ENCODE results near the gene TMEM225. TPM values are rescaled to one million over a fixed set of nuclear protein-coding genes. Genes with fewer than 3 reads are reported as not detected.

TMEM225 gene, protein sequence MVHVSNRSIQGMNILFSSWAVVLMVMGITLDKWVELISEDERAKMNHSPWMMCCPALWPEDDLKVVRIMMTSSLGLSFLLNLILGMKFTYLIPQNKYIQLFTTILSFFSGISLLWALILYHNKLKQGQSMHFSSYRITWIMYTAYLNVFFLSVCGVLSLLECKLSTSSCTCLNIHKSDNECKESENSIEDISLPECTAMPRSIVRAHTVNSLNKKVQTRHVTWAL
- total RNA-seq (not detected), polyA plus RNA-seq (not detected)

DNA sequence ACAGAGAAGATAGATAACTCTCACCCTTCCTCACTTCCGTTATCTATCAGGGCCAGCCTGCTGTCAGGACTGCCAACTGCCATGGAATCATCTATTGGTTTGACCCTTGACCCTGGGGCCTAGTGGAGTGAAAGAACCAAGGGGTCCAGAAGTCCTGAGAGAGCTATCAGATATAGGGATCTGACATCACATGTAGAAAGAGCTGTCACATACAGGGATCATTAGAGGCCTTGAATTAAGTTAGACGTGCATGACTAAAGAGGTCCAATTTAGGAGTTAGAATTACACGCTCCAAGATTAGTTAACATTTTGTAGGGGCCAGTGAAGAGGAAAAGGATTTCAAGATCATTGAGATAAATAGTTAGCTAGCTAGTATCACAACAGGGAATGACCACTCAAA, at the start of gene TMEM225:
Gene TMEM225 (minus strand): TSS at position 101 of the 400 bp plus-strand sequence. CDS start 245 bp downstream, outside the sequence.
- DNase-seq: no peak
- ChIA-PET POLR2A (ENCODE audit: partially characterized antibody) (no interaction called here), CTCF (ENCODE audit: partially characterized antibody) (no interaction called here)
- H3K4me1 Mint-ChIP-seq: no peaks in the 10 kb centered on the region
- H3K27me3 Mint-ChIP-seq: no peaks in the 10 kb centered on the region
- H3K4me3 Mint-ChIP-seq: no peak within 1 kb of the TSS
- no peaks in the 10 kb centered on the region for H3K36me3 Mint-ChIP-seq
- H3K9me3 ChIP-seq (ENCODE audit: control insufficient read depth in 1 of 2, low read length in 2 of 2): no peaks in the 10 kb centered on the region
- no peak within 1 kb of the TSS for H3K4me3 ChIP-seq (ENCODE audit: low read length in 2 of 2)
- intact Hi-C loops (cut with micrococcal nuclease): no loop called here
- no peak within 1 kb of the TSS for H3K27ac Mint-ChIP-seq
- H3K36me3 ChIP-seq (ENCODE audit: insufficient read depth, low read length): no peaks in the 10 kb centered on the region
- H3K27me3 ChIP-seq (ENCODE audit: insufficient read depth, low read length): no peaks in the 10 kb centered on the region
- no peaks in the 10 kb centered on the region for H3K4me1 ChIP-seq (ENCODE audit: insufficient read depth, low read length)
- H3K9me3 Mint-ChIP-seq: peaks cover 0 to 3% (median 0%) of the 10 kb centered on the region in 8 donors
- H3K27ac ChIP-seq (ENCODE audit: low read depth, low read length): no peak within 1 kb of the TSS

DNA sequence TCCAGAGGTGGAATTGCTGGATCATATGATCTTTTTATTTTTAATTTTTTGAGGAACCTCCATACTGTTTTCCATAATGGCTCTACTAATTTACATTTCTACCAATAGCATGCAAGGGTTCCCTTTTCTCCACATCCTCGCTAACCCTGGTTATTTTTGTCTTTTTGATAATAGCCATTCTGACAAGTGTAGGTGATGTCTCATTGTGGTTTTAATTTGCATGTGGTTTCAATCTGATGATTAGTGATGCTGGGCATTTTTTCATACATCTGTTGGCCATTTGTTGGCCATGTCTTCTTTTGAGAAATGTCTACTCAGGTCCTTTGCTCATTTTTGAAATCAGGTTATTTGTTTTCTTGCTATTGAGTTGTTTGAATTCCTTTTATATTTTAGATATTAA, 38.6 kb upstream of the TMEM225 start:
- Histone ChIP-seq H3K27ac (ENCODE audit: low read depth, low read length) (no peak overlapping the region), H3K27me3 (ENCODE audit: insufficient read depth, low read length) (no peaks in the 10 kb centered on the region), H3K9me3 (ENCODE audit: control insufficient read depth in 1 of 2, low read length in 2 of 2) (no peaks in the 10 kb centered on the region), H3K4me3 (ENCODE audit: low read length in 2 of 2) (no peak overlapping the region), H3K36me3 (ENCODE audit: insufficient read depth, low read length) (no peaks in the 10 kb centered on the region), H3K4me1 (ENCODE audit: insufficient read depth, low read length) (no peaks in the 10 kb centered on the region)
- peaks cover 0 to 1% of the 10 kb centered on the region in 2 donors for H3K27me3 Mint-ChIP-seq
- ChIA-PET CTCF (ENCODE audit: partially characterized antibody) (no interaction called here), POLR2A (ENCODE audit: partially characterized antibody) (no interaction called here)
- intact Hi-C loops (cut with micrococcal nuclease): no loop called here
- no peak for DNase-seq
- no peaks in the 10 kb centered on the region for H3K4me1 Mint-ChIP-seq
- no peak overlapping the region for H3K4me3 Mint-ChIP-seq
- H3K9me3 Mint-ChIP-seq: no peaks in the 10 kb centered on the region
- no peaks in the 10 kb centered on the region for H3K36me3 Mint-ChIP-seq
- no peak overlapping the region for H3K27ac Mint-ChIP-seq

DNA sequence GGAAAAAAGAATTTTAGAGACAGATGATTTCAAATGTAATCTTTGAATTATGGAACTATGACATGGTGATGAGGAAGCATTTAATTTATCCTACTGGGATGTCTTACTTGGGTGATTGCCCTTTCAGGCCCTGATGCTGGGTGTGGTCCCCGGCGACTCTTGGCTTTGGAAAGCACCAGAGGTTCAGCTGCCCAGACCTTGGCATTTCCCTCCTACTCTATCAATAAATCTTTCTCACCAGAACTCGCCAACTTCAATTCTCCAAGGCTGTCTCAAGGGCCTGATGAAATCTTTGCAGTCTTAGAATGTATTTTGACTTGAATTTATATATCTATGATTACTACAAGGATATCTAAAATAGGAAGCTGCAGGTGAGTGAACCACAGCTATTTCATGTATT, 35.5 kb upstream of the TMEM225 start:
- no peak overlapping the region for H3K4me3 Mint-ChIP-seq
- H3K9me3 Mint-ChIP-seq: peaks cover 0 to 4% (median 0%) of the 10 kb centered on the region in 8 donors
- H3K36me3 Mint-ChIP-seq: no peaks in the 10 kb centered on the region
- intact Hi-C loops (cut with micrococcal nuclease): no loop called here
- Histone ChIP-seq H3K36me3 (ENCODE audit: insufficient read depth, low read length) (no peaks in the 10 kb centered on the region), H3K4me1 (ENCODE audit: insufficient read depth, low read length) (no peaks in the 10 kb centered on the region), H3K4me3 (ENCODE audit: low read length in 2 of 2) (no peak overlapping the region), H3K27ac (ENCODE audit: low read depth, low read length) (no peak overlapping the region), H3K27me3 (ENCODE audit: insufficient read depth, low read length) (no peaks in the 10 kb centered on the region), H3K9me3 (ENCODE audit: control insufficient read depth in 1 of 2, low read length in 2 of 2) (no peaks in the 10 kb centered on the region)
- no peak overlapping the region for H3K27ac Mint-ChIP-seq
- CTCF ChIA-PET (ENCODE audit: partially characterized antibody): no interaction called here
- H3K4me1 Mint-ChIP-seq: no peaks in the 10 kb centered on the region
- no peaks in the 10 kb centered on the region for H3K27me3 Mint-ChIP-seq
- no peak for DNase-seq
- POLR2A ChIA-PET (ENCODE audit: partially characterized antibody): no interaction called here

DNA sequence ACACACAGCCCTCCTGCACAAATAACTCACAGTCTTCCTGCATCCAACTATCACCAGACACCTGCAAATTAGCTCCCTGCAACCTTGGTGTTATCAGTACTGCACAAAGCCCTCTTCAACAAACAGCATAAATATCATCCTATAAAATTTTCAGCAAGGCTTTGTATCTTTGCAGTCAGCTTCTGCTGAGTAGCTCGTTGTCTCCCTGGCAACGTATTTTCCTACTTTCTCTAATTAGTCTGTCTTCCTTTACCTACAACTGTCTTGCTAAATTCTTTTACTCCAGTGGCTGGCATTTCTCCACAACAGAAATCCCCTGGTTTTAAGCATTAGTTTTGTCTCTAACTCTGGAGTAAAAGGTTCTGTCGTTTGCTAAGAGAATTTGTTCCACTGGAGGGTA, 20.4 kb upstream of the TMEM225 start:
- ChIA-PET POLR2A (ENCODE audit: partially characterized antibody) (no interaction called here), CTCF (ENCODE audit: partially characterized antibody) (no interaction called here)
- intact Hi-C loops (cut with micrococcal nuclease): no loop called here
- H3K27me3 ChIP-seq (ENCODE audit: insufficient read depth, low read length): no peaks in the 10 kb centered on the region
- no peaks in the 10 kb centered on the region for H3K36me3 ChIP-seq (ENCODE audit: insufficient read depth, low read length)
- DNase-seq: no peak
- H3K27ac ChIP-seq (ENCODE audit: low read depth, low read length): no peak overlapping the region
- Mint-ChIP-seq H3K36me3 (no peaks in the 10 kb centered on the region), H3K4me1 (no peaks in the 10 kb centered on the region), H3K27ac (no peak overlapping the region), H3K4me3 (no peak overlapping the region), H3K27me3 (peaks cover 1 to 2% of the 10 kb centered on the region in 2 donors), H3K9me3 (peaks cover 0 to 4% (median 0%) of the 10 kb centered on the region in 8 donors)
- H3K4me3 ChIP-seq (ENCODE audit: low read length in 2 of 2): no peak overlapping the region
- no peaks in the 10 kb centered on the region for H3K4me1 ChIP-seq (ENCODE audit: insufficient read depth, low read length)
- no peaks in the 10 kb centered on the region for H3K9me3 ChIP-seq (ENCODE audit: control insufficient read depth in 1 of 2, low read length in 2 of 2)

DNA sequence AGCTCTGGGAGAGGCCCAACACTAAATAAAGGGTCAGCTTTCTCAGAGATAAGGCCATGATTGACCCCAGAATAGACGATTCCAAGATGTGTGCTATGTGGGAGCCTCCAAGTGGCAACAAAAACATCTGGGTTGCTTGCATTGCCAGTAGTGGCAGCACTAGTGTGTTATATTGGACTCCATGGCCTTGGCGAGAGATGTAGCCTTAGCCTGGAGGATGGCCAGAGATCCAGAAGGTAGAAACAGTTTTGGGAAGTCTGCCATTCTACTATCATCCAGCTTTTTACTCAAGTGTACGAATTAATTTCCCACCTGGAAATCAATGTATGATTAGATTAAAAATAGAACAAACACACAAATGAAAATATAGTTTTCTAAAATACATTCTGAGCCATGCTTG, 19.5 kb upstream of the TMEM225 start:
- H3K27me3 Mint-ChIP-seq: peaks cover 1 to 2% of the 10 kb centered on the region in 2 donors
- intact Hi-C loops (cut with micrococcal nuclease): no loop called here

DNA sequence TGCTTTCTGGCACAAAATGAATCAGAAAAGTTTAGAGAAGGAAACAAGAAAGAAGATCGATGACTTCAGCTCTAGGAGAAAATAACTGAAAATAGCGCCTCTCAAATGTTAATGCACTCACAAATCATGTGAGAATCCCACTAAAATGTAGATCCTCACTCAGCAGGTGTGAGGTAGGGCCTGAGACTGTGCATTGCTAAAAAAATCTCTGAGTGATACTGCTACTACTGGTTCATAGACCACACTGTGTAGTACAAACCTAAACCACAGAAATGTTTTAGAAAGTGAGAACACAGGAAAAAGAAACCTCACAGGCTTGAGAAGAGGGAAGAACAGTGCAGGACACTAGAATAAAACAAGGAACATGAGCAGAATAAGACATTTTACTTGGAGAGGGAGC, 18.5 kb upstream of the TMEM225 start:
- no peaks in the 10 kb centered on the region for H3K27me3 ChIP-seq (ENCODE audit: insufficient read depth, low read length)
- no peaks in the 10 kb centered on the region for H3K36me3 ChIP-seq (ENCODE audit: insufficient read depth, low read length)
- CTCF ChIA-PET (ENCODE audit: partially characterized antibody): no interaction called here
- Mint-ChIP-seq H3K36me3 (no peaks in the 10 kb centered on the region), H3K27me3 (peaks cover 0 to 2% of the 10 kb centered on the region in 2 donors), H3K4me3 (no peak overlapping the region), H3K4me1 (no peaks in the 10 kb centered on the region), H3K27ac (no peak overlapping the region), H3K9me3 (peaks cover 0 to 2% (median 0%) of the 10 kb centered on the region in 8 donors)
- H3K4me3 ChIP-seq (ENCODE audit: low read length in 2 of 2): no peak overlapping the region
- intact Hi-C loops (cut with micrococcal nuclease): no loop called here
- POLR2A ChIA-PET (ENCODE audit: partially characterized antibody): no interaction called here
- DNase-seq: no peak
- no peak overlapping the region for H3K27ac ChIP-seq (ENCODE audit: low read depth, low read length)
- no peaks in the 10 kb centered on the region for H3K9me3 ChIP-seq (ENCODE audit: control insufficient read depth in 1 of 2, low read length in 2 of 2)
- no peaks in the 10 kb centered on the region for H3K4me1 ChIP-seq (ENCODE audit: insufficient read depth, low read length)

More for the DNA sequence above, 19.5 kb upstream of the TMEM225 start:
- Histone ChIP-seq H3K4me3 (ENCODE audit: low read length in 2 of 2) (no peak overlapping the region), H3K9me3 (ENCODE audit: control insufficient read depth in 1 of 2, low read length in 2 of 2) (no peaks in the 10 kb centered on the region), H3K27ac (ENCODE audit: low read depth, low read length) (no peak overlapping the region), H3K4me1 (ENCODE audit: insufficient read depth, low read length) (no peaks in the 10 kb centered on the region), H3K36me3 (ENCODE audit: insufficient read depth, low read length) (no peaks in the 10 kb centered on the region), H3K27me3 (ENCODE audit: insufficient read depth, low read length) (no peaks in the 10 kb centered on the region)
- Mint-ChIP-seq H3K9me3 (peaks cover 0 to 2% (median 0%) of the 10 kb centered on the region in 8 donors), H3K36me3 (no peaks in the 10 kb centered on the region), H3K27ac (no peak overlapping the region), H3K4me1 (no peaks in the 10 kb centered on the region), H3K4me3 (no peak overlapping the region)
- CTCF ChIA-PET (ENCODE audit: partially characterized antibody): no interaction called here
- POLR2A ChIA-PET (ENCODE audit: partially characterized antibody): no interaction called here
- DNase-seq: no peak

GRCh38 chr11:123901867-123902266, 16.4 kb upstream of the TMEM225 start, which contains the start of gene OR8D4:
OR8D4 (plus strand) TSS chr11:123902167; CDS start chr11:123906432, 4,265 bp downstream.
- peaks cover 0 to 2% of the 10 kb centered on the region in 2 donors for H3K27me3 Mint-ChIP-seq
- H3K36me3 ChIP-seq (ENCODE audit: insufficient read depth, low read length): no peaks in the 10 kb centered on the region
- H3K4me1 Mint-ChIP-seq: no peaks in the 10 kb centered on the region
- peaks cover 0 to 2% (median 0%) of the 10 kb centered on the region in 8 donors for H3K9me3 Mint-ChIP-seq
- no peak within 1 kb of the TSS for H3K27ac Mint-ChIP-seq
- H3K4me3 ChIP-seq (ENCODE audit: low read length in 2 of 2): no peak within 1 kb of the TSS
- no peaks in the 10 kb centered on the region for H3K36me3 Mint-ChIP-seq
- no peaks in the 10 kb centered on the region for H3K27me3 ChIP-seq (ENCODE audit: insufficient read depth, low read length)
- DNase-seq: no peak
- no peaks in the 10 kb centered on the region for H3K4me1 ChIP-seq (ENCODE audit: insufficient read depth, low read length)
- ChIA-PET POLR2A (ENCODE audit: partially characterized antibody) (no interaction called here), CTCF (ENCODE audit: partially characterized antibody) (no interaction called here)
- intact Hi-C loops (cut with micrococcal nuclease): no loop called here
- H3K27ac ChIP-seq (ENCODE audit: low read depth, low read length): no peak within 1 kb of the TSS
- no peaks in the 10 kb centered on the region for H3K9me3 ChIP-seq (ENCODE audit: control insufficient read depth in 1 of 2, low read length in 2 of 2)
- H3K4me3 Mint-ChIP-seq: no peak within 1 kb of the TSS
